Activated CD8-positive, alpha-beta memory T cell treated with anti-CD3 and anti-CD28 coated beads, Interleukin-2, amount 50 U/mL, for 24 hours (primary cell): Measurements from ENCODE around the gene BEAN1.
A peak's percentile ranks its signal among the peaks of the same experiment; 100 is the strongest.
"Not testable (repeated sequence)": the region's sequence is repeated elsewhere in the genome, so short reads cannot be mapped to it uniquely, and the experiment has no call there.

Experiments used
- DNase-seq: peaks from one replicate; pipeline ENCODE4 v3.0.0-alpha.2; 2020; ENCODE audit errors: extremely low read depth

Gene BEAN1

DNA sequence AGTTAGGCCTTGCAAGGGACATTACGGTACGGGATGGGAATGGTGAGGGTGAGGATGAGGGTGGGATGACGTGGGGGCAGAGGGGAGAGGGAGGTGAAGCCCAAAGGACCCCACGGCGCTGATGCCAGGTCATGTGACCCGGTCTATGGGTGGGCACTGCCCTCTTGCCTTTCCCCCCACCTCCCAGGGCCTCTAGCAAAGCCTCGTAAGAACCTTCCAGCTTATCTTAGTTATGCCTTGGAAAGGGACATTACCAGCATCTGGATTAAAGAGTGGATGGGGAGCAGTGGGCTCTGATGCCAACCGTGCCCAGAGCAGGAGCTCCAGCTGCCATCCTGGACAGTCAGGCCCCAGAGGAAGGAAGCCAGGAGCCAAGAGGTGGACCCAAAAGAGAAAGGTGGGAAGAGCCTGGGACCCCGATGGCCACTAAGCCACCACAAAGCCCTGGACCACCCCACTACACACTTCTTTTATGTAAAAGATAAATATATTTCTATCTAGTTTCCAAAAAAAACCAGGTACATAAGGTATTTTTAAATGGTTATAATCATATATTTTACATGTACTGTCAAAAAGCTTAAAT is 81.9 kb downstream of the BEAN1 start:
- DNase-seq: no peak

DNA sequence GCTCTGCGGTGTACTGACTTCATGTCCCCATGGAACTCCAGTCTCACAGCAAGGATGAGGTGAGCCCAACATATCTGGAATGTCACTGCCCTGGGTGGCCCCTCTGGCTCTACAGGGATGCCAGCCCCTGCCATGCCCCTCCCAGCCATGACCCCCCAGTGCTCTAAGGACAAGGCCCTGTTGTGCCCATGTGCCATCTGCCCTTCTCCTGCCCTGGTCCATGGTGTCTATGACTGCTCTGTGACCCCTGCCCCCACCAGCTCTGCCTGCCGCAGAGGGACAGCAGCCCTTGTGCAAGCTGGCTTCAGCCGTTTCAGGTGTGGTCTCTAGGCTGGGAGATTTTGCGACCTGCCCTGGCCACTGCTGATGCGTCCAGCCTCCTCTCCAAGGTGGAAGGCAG is 82.5 kb downstream of the BEAN1 start:
- DNase-seq: no peak

GRCh38 chr16:66510298-66510697 is 83.2 kb downstream of the BEAN1 start:
- DNase-seq: no peak

DNA sequence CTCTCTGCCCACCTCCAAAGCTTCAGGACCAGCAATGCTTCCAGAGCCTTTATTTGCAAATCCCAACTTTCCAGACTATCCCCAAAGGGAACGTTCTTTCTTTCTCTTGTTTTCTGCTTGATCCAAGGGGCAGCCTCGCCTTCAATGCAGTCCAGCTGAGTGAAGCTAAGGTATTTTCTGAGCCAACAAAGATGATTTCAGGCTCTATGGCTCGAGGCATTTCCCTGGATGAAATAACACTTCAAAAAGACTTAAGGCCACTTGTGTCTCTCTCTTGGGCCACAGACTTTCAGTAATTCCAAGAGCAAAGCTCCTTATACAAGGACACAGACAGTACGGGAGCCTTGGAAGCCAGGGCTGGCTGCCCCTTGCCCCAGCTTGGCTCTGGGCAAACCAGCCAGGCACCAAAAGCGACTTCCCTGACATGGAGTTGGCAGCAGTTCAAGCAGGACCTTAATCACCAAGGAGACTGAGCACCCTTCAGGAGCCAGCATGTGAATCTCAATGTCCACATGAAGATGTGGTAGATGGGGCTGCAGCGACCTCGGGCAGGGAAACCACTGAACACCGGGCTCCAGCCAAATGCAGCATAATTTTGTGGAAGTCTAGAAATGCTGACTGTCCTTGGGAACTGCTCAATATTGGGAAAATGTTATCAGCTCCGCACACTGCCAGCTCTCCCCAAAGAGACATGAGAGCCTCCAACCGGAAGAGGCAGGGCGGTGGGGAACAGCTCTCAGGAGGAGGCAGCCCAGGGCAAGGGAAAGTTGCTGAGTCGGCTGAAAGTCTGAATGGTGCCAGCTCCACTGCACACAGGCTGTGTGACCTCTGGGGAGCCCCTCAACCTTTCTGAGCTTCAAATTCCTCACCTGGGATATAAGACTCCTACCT is 83.9 kb downstream of the BEAN1 start:
- no peak for DNase-seq

DNA sequence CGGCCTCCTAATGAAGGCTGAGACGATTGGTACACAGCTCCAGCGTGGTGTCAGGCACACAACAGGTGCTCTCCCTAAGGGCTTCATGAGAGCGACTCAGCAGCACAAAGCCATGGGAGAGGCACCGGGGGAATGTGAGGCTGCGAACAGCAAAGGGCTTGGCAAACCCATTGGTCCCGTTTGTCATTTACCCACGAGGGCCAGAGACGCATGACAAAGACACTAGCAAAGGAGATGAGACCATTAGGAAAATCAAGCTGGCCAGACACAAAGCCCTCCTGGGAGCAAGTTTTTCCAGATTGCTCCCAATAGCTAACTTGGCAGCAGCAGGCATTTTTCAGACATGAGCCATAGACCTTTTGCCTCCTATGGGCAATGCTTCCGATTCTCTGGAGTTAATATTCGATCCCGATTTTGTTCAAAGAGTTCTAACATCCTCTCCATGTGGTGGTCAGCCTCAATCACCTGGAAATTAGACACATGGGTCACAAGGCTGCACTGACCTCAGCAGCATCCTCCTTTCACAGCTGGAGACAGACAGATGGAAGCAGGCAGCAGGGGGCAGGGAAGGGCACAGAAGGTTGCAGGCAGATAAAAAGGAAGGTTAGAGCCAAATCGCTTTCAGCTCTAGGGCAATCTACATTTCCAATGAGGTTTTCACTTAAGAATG is 84.6 kb downstream of the BEAN1 start:
- no peak for DNase-seq

DNA sequence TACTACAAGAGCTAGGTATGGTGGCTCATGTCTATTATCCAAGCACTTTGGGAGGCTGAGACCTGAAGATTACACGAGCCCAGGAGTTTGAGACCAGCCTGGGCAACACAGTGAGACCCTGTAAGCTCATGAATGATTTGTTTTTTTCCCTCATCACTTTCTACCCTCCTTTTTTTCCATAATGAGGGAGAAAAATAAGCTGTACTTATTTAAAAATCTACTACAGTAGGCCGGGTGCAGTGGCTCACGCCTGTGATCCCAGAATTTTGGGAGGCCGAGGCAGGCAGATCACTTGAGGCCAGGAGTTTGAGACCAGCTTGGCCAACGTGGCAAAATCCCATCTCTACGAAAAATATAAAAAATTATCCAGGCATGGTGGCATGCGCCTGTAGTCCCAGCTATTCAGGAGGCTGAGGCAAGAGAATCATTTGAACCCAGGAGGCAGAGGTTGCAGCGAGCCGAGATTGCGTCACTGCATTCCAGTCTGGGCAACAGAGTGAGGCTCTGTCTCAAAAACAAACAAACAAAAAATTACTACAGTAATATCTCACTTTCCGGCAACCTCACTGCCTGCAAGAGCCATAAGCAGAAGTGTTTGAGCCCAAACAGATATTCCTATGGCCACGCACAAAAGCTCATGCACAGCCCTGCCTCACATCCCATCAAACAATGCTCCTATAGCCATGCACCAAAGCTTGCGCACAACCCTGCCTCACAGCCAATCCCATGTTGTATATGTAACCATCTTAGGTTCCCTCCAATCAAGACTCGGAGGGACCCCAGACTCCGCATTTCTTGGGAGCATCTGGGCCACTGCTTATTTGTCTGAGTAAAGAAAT is 85.4 kb downstream of the BEAN1 start:
- DNase-seq: no peak

DNA sequence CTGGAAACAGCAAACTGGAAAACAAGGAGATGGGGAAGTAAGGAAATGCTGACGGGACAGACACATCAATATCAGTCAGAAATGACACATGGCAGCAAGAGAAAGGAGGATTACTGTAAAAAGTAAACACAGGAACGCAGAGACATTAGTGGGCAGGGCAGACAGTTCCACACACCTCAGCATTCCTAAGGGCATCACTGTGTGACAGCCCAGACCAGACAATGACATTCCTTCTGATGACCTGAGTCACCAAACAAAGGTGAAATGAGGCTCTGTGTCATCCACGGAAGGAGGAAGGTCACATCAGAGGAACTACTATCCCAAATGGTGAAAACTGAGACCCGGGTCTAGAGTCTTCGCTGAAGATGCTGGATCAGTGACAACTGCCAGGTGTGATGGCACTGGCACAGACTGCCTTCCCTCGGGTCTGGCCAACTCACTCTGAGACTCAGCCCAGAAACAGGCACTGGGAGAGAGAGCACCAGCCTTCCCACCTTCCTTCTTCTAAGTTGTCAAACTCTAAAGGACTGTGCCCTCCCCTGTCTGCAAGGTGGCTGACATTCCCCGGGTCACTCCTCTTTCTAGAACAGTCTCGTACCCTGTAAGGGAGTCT is 86.1 kb downstream of the BEAN1 start:
- DNase-seq: no peak

- not testable (repeated sequence) for DNase-seq
These were observed 87.3 kb downstream of the BEAN1 start for GRCh38 chr16:66514391-66514790.

GRCh38 chr16:66514980-66515595 is 88.0 kb downstream of the BEAN1 start:
- DNase-seq: not testable (repeated sequence)

DNA sequence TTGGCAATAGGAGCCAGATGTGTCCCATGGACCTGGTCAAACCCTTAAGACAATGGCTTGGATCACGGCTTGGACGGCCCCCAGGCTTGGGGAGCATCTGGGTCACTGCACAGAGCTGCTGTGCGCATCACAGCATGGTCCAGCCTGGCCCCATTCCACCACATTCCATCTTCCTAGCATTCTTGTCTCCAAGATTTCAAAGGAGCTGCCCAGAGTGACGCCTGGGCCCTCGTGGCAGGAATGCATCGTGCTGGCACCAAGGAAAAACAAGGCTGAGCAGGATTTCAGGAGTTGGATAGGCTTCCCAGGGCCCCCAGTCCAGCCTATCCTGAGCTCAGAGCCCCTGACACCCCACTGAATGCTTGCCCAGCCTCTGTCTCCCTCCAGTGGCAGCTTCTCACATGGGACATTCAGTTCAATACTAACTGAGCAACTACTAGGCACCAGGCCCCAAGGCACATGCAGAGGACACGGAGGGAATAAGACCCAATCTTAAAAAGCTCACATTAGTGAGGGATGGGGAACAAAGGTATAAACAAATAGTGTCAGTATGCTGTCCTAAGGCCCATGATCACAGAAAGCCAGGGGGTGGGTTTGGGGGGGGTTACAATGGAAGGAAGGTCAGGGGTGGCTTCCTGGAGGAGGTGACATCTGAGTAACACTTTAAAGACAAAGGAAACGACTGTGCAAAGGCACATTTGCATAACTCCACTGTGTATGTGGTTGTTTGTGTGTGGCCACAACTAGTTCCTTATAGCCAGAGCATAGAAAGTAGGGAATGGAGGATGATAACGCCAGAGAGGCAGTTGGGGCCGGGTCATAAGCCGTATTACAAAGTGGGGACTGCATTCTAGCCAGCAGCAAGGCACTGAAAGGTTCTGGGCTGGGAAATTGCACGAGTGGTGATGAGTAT is 88.8 kb downstream of the BEAN1 start:
- no peak for DNase-seq

DNA sequence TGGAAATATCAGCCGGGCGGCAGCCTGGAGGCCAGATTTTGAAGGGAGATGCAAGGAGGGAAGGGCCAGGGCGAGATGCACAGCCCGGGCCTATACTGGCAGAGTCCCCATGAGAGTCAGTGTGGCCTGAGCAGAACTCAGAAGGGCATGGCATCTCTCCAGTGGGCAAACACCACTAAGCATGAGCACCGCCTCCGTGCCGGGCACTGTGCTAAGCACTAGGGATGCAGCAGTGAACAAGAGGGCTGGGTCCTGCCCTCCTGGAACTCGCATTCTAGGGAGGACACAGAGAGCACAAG is 89.4 kb downstream of the BEAN1 start:
- DNase-seq: no peak

DNA sequence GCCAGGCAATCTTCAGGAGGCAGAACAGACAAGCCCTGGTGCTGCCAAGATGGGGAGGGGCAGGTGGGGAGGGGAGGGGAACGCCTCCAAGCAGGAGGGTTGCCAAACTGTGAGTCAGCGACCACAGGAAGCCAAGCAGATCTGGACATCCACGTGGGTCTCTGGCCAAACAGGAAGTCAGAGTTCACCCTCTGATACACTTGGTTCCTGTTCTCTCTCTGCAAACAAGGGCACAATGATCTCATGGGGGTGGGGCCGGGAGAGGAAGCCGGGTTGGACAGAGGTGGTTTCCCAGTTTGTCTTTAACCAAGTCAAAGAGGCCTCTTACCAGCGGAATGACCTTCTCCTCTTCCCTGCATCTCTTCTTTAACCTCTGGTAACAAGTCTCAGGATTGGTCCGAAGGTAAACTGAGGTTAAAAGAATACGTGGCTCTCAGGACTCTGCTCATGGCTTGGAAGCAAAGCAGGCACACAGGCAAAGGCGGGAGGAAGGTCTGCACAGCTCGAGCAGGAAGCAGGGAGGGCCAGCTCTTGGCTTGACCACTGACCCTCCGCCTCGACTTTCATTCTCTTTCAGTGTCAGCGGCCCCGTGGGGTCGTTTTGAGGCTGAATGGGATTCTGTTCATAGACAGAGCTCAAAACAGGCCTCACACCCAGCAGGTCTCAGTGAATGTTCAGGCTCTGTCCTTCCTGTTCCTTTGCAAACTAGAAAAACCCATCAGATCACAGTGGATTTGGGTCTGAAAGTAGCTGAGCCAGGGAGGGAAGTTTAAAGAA is 89.9 kb downstream of the BEAN1 start:
- peak; percentile 56 for DNase-seq

GRCh38 chr16:66517586-66518263 is 90.6 kb downstream of the BEAN1 start:
- DNase-seq: no peak

- no peak for DNase-seq
These were observed 92.6 kb downstream of the BEAN1 start for GRCh38 chr16:66519482-66520373.

GRCh38 chr16:66520406-66521170 is 93.5 kb downstream of the BEAN1 start:
- no peak for DNase-seq

- DNase-seq: no peak
These were observed 94.2 kb downstream of the BEAN1 start for GRCh38 chr16:66521252-66521713.
